Muscle layer of colon (tissue), 2 donors: Measurements from ENCODE around the gene CCDC32.
A peak's percentile ranks its signal among the peaks of the same experiment; 100 is the strongest.

ENCODE experiments used
- H3K27ac ChIP-seq: one replicate; pipeline ENCODE4 v1.7.0; 2013; ENCODE audit warnings: low read depth, mild to moderate bottlenecking, low read length, moderate library complexity
- H3K27me3 ChIP-seq, 2 donors: one replicate each; pipeline ENCODE4 v1.7.0; 2013; ENCODE audit warnings: low read length in 2 of 2, mild to moderate bottlenecking in 2 of 2; ENCODE audit not compliant: insufficient read depth in 2 of 2, control insufficient read depth in 1 of 2
- H3K36me3 ChIP-seq: one replicate; pipeline ENCODE4 v1.7.0; 2013; ENCODE audit warnings: mild to moderate bottlenecking, low read length; ENCODE audit not compliant: insufficient read depth
- H3K4me1 ChIP-seq: one replicate; pipeline ENCODE4 v1.7.0; 2013; ENCODE audit warnings: mild to moderate bottlenecking, low read length; ENCODE audit not compliant: insufficient read depth
- H3K4me3 ChIP-seq, 2 donors: one replicate each; pipeline ENCODE4 v1.7.0; 2013; ENCODE audit warnings: low read length in 2 of 2, low read depth in 1 of 2, mild to moderate bottlenecking in 1 of 2, moderate library complexity in 1 of 2
- H3K9ac ChIP-seq: one replicate; pipeline ENCODE4 v1.7.0; 2013; ENCODE audit warnings: low read length
- H3K9me3 ChIP-seq: one replicate; pipeline ENCODE4 v1.7.0; 2013; ENCODE audit warnings: mild to moderate bottlenecking, low read length
- donor health status: abdominal sarcoma.
- donor health status: Adenocarcinoma of cecum.

The CCDC32 gene

DNA sequence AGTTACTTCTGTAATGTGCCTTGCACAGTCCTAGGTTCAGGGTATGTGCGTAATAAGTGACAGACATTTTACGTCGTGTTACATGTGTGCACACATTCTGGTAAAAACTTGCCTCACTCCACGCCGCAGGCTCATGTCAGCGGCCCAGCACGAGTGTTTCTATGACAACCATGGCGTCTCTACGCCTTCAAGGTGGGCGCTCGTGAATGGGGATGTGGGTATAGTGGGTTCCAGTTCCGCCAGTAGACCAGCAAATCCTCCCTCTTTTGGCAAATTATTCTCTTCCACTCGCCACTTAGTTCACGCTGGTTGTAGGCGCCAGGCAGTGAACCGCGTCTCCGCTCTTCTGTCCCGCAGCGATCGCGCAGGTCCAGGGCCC lies 53.8 kb downstream of the CCDC32 start:
- peaks cover 7% of the 10 kb centered on the region for H3K4me1 ChIP-seq
- no peaks in the 10 kb centered on the region for H3K27me3 ChIP-seq
- H3K4me3 ChIP-seq = peak overlapping the region; percentile 54 to 64
- no peaks in the 10 kb centered on the region for H3K9me3 ChIP-seq
- no peak overlapping the region for H3K27ac ChIP-seq
- H3K36me3 ChIP-seq = no peaks in the 10 kb centered on the region
- peak overlapping the region; percentile 14 for H3K9ac ChIP-seq

DNA sequence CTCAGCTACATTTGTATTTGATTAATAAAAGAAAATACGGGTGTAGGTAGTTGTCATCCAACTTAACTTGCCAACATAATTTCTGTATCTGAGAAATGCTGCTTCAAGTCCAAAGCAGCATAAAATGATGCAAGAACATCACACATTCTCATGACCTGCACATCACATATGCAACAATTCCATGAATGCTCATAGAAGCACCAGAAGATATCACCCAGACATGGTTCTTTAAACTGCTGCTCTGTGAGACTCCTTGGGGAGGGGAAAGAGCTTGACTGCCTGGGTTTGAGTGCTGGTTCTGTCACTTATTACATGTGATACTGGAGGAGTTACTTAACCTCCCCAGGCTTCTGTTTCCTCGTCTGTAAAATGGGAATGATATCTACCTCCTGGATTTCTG lies 54.6 kb downstream of the CCDC32 start:
- Histone ChIP-seq H3K9ac (no peak overlapping the region), H3K4me3 (no peak overlapping the region), H3K4me1 (peaks cover 7% of the 10 kb centered on the region), H3K27ac (no peak overlapping the region), H3K9me3 (no peaks in the 10 kb centered on the region), H3K36me3 (no peaks in the 10 kb centered on the region), H3K27me3 (no peaks in the 10 kb centered on the region)

DNA sequence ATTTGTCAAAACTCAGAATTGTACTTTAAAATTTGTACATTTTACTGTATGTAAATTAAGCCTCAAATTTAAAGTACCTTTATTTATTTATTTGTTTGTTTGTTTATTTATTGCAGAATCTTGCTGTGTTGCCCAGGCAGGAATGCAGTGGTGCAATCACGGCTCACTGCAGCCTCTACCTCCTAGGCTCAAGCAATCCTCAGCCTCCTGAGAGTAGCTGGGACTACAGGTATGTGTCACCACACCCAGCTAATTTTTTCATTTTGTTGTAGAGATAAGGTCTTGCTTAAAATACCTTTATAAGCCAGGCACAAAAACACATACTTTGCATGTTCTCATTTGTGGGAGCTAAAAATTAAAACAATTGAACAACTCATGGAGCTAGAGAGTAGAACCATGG lies 56.6 kb downstream of the CCDC32 start:
- H3K9ac ChIP-seq = no peak overlapping the region
- H3K27me3 ChIP-seq = no peaks in the 10 kb centered on the region
- no peaks in the 10 kb centered on the region for H3K9me3 ChIP-seq
- H3K27ac ChIP-seq = no peak overlapping the region
- peaks cover 7% of the 10 kb centered on the region for H3K4me1 ChIP-seq
- H3K4me3 ChIP-seq = no peak overlapping the region
- H3K36me3 ChIP-seq = no peaks in the 10 kb centered on the region

DNA sequence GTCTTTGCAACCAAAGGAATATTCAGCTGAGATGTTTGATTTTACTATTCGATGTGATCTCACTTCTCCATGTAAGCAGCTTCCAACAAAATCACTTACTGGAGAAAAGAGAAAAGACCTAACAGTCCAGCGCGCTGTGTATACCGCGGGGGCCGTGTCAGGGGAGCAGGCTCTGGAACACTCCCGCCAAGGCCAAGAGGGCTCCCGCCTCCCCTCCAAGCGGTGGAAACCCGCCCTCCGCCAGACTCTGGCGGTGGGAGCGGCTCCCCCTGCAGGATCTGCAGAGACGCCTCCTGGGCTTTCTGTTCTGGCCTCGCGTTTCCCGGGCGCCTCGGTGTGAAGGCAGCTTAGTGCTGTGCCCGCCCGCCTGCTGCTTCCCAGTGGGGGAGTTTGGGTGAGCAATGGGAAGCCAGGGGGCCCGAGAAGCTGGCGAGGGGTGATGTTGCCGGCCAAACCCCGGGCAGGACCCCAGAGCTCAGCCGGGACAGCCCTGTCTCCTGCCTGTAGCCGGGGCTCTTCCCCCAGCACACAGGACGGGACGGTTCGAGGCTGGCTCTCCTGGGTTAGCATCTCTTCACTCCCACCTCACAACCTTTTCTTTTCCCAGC lies 57.8 kb downstream of the CCDC32 start:
- H3K27ac ChIP-seq = no peak overlapping the region

More for the DNA sequence above, 57.8 kb downstream of the CCDC32 start:
- peak overlapping the region; percentile 3 for H3K9ac ChIP-seq
- no peaks in the 10 kb centered on the region for H3K36me3 ChIP-seq
- no peaks in the 10 kb centered on the region for H3K9me3 ChIP-seq
- no peaks in the 10 kb centered on the region for H3K27me3 ChIP-seq
- H3K4me1 ChIP-seq = peaks cover 7% of the 10 kb centered on the region
- H3K4me3 ChIP-seq = peak overlapping the region in 1 of 2 donors; percentile 44
